Raji (cell line): ENCODE measurements around the gene TCEA3.

ENCODE experiments used
- POLR2A ChIP-seq: IDR thresholded peaks from 2 replicates; pipeline ENCODE4 v1.6.1; 2011; ENCODE audit warnings: low read depth, low read length, control low read depth; ENCODE audit not compliant: insufficient read depth

Gene TCEA3

GRCh38 chr1:23416964-23417363 is 7.6 kb downstream of the TCEA3 start:
- TF ChIP-seq POLR2A: no peak

- no peak for TF ChIP-seq POLR2A
Observed at GRCh38 chr1:23408797-23409290, 15.7 kb downstream of the TCEA3 start.

GRCh38 chr1:23407016-23407630 is 17.4 kb downstream of the TCEA3 start:
- TF ChIP-seq POLR2A: no peak

- TF ChIP-seq POLR2A: no peak
Observed at GRCh38 chr1:23405946-23406345, 18.6 kb downstream of the TCEA3 start.

GRCh38 chr1:23403735-23404486 is 20.6 kb downstream of the TCEA3 start:
- TF ChIP-seq POLR2A: no peak

GRCh38 chr1:23403355-23403734 is 21.2 kb downstream of the TCEA3 start:
- no peak for TF ChIP-seq POLR2A

- no peak for TF ChIP-seq POLR2A
Observed at GRCh38 chr1:23403038-23403336, 21.6 kb downstream of the TCEA3 start.

- no peak for TF ChIP-seq POLR2A
Observed at GRCh38 chr1:23402286-23403037, 22.1 kb downstream of the TCEA3 start.

GRCh38 chr1:23401313-23401712 is 23.2 kb downstream of the TCEA3 start:
- TF ChIP-seq POLR2A: no peak

- no peak for TF ChIP-seq POLR2A
Observed at GRCh38 chr1:23400324-23401114, 24.0 kb downstream of the TCEA3 start.

GRCh38 chr1:23399229-23399628 is 25.3 kb downstream of the TCEA3 start:
- no peak for TF ChIP-seq POLR2A

GRCh38 chr1:23397908-23398307 is 26.6 kb downstream of the TCEA3 start:
- no peak for TF ChIP-seq POLR2A

GRCh38 chr1:23396380-23396779 is 28.2 kb downstream of the TCEA3 start:
- no peak for TF ChIP-seq POLR2A

- no peak for TF ChIP-seq POLR2A
Observed at GRCh38 chr1:23395849-23396248, 28.7 kb downstream of the TCEA3 start.

GRCh38 chr1:23395154-23395724 is 29.3 kb downstream of the TCEA3 start:
- TF ChIP-seq POLR2A: no peak

GRCh38 chr1:23394684-23395083 is 29.9 kb downstream of the TCEA3 start:
- no peak for TF ChIP-seq POLR2A

GRCh38 chr1:23394181-23394580 is 30.4 kb downstream of the TCEA3 start:
- no peak for TF ChIP-seq POLR2A
